Hindlimb muscle (tissue), 1 donor: Measurements from ENCODE around the gene STK39. TPM values are rescaled to one million over a fixed set of nuclear protein-coding genes. Genes with fewer than 3 reads are reported as not detected.

ENCODE experiments used
- DNase-seq: peaks from one replicate; pipeline ENCODE4 v3.0.0-alpha.2; 2013
- polyA plus RNA-seq: library from polyadenylated mRNA; unstranded; fragments of 120-200 nt; gene quantifications from one replicate; pipeline ENCODE4 v1.2.1, GENCODE V29; 2013; ENCODE audit not compliant: insufficient read length

The STK39 gene
- polyA plus RNA-seq, 1 donor, result 15.8 TPM

DNA sequence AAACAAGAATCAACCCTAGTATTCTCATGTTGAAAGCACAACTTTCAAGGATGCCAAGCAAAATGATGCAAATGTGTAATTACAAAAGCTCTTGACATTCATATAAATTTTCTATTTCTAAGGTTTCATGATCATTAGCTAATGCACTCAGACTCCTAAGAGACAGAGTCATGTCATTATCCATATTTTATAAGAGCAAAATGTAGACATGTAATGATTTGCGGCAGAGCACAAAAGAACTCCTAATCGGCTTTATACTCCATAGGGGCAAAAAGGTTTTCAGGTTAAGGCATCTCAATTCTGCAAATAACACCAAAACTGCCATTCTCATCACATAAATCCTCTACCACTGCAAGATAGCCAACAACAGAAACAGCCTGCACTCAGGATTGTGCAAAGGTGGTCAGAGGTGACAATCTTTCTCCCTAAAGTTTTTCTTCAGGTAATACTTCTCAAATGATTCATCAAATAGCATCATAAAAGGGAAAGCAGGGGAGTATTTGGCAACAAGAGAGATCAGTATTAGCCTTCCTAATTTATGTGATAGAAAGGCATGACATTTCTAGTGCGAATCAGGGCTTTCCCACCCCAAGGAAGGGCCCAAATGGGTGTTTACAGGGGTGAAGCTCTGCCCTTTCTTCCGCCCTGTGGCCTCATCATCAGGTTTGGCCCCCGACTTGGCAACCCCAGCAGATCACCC, 64.7 kb downstream of the STK39 start:
- no peak for DNase-seq

GRCh38 chr2:168181825-168182224, 65.6 kb downstream of the STK39 start:
- DNase-seq, result no peak

GRCh38 chr2:168180914-168181313, 66.5 kb downstream of the STK39 start:
- no peak for DNase-seq

DNA sequence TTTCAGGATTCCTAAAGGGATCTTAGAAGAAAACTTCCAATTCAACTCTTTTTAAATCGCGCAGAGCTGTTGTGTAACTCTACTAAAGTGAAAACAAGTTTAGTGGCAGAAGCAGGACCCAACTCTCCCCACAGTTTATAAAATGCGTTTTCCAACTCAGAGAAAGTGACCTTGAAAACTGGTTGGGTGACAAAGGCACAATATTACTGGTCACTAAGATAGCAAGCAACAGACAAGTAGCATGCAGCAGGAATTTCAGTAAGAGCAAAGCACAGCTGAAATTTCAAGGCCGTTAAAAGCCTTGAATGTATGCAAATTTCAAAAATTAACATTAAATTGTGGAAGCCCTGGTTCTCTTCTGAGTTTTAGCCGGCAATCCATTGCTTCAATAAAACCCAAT, 66.9 kb downstream of the STK39 start:
- DNase-seq, result no peak

GRCh38 chr2:168179592-168179991, 67.8 kb downstream of the STK39 start:
- no peak for DNase-seq

DNA sequence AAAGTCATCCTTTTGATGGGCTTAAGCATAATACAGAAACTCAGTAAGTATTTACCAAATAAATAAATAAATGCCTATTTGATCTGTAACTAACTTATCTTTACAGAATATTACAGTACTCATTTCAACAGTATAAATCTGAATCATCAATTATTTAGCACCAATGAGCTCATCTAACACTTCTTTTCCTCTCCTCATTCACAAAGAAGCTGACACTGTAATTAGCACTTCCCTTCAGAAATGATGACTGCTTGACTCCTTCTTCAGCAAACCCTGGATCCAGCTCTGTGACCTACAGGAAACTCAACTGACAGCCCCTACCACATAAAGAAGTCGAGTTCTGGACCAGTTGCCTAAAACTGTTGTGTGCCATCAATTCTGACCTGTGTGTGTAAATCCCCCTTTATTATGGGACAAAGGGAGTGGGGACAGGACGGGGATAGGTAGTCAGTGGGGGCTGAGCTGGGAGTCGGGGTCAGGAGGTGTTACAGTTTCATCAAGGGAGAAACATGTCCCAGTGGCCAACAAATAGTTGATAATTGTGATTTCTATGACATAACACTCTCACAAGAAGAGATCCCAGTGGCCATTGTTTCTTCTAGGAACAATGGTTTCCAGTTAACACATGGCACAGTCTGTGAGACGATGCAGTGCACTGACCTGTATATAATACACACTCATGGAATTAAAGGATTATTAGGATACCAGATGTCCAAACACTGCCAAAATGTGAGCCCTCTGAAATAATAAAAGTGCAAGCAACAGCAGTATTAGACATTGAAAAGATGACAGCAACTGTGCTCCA, 68.7 kb downstream of the STK39 start:
- DNase-seq, result no peak

DNA sequence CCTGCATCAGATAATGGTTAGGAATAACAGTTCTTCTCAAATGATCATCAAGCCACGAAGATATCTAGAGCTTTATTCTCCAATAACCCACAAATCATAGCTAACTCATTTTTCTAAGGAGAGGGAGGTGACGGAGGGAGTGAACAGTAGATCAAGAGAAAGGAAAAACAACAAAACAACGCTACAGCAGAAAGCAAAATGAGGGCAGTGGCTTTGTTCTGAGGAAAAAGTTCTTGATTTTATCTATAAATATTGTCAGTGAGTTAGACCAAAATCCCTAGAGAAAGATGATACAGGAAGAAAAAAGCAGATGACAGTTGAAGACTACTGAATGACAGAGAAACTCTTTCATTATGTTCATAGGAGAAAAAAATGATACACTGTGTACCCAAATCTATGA, 71.0 kb downstream of the STK39 start:
- DNase-seq, result no peak

DNA sequence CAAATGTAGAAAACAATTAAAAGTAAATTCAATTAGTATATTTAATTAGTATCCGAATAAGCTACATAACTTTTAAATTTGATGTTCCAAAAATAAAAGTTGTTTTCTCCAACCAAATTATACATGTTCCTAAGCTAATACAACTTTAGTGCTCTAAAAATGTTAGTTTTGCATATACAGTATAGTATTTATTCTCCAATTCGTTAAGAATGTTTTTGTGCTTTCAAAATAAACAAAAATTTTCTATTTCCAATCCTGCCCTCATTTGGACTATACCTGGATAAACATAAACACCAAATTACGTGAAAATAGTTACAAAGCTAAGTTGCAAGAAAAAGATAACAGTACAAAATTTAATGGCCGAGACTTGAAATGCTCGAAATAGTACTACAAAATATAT, 71.9 kb downstream of the STK39 start:
- DNase-seq, result no peak

- DNase-seq, result no peak
Measured at GRCh38 chr2:168174756-168175155, 72.6 kb downstream of the STK39 start.

DNA sequence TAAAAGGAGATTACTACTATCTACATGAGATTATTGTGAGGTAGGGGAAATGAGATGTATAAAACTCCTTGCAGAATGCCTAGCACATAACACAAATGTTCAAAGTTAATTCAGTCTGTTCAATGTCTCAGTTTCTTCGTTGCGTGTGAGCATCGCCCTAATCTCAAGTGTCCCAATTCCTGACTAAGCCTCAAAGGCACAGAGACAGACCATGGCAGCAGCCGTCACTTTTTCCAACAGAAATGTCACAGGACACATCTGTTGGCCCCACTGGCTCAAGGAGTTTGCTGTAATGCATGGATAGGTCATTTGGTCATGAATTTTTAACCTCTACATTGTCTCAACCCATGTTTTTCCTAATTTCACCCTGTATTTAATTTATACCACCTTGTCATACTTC, 75.3 kb downstream of the STK39 start:
- no peak for DNase-seq

DNA sequence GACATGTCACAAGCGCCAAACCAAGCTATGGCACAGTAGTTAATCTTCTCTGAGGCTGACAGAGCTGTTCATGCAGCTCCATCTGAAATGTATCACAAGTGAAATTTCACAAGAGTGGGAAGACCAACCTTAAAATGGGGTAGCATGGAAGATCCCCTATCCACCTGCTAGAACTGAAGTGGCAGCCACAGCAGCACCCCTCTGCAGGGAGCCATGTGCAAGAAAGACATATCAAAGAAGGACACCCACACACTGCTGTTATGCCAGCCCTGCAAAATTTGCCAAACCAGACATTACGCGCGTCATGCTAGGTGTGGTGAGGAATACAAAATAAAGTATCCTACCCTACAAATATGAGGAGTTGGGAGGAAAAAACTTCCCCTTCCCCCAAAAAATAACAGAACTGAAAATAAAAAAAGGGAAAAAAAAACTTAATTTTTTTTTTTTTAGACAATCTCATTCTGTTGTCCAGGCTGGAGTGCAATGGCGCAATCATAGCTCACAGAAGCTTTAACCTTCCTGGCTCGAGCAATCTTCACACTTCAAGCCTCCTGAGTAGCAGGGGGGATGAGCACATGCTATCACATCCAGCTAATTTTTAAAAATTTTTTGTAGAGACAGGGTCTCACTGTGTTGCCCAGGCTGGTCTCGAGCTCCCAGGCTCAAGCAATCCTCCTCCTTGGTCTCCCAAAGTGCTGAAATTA, 76.2 kb downstream of the STK39 start:
- no peak for DNase-seq

DNA sequence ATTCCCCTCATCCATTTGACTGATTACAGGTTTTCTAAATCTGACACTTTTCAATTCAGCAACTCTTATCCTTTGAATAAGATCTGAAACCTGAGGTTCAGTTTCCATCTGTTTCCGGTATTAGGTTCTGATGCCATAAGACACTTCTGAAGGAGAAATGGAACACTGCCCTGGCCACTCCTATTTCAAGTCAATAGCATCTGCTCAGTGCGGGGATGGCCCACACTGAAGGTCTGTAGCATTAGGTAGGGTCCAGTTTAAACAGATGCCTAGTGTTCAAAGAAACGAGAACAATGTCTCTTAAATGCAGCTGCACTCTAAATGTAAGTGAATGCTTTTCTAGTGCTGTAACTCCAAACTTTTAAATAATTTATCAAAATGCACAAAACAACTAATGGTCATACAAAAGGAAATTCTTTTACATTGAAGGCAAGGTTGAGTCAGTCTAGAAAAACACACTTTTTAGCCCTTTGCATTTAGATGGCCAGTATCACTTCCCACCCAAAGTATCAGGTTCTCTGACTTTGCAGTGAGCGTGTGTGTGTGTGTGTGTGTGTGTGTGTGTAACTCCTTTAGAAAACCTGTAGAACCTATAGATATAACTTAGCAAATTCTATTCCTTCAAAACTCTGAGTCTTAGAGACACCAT, 78.2 kb downstream of the STK39 start:
- no peak for DNase-seq

DNA sequence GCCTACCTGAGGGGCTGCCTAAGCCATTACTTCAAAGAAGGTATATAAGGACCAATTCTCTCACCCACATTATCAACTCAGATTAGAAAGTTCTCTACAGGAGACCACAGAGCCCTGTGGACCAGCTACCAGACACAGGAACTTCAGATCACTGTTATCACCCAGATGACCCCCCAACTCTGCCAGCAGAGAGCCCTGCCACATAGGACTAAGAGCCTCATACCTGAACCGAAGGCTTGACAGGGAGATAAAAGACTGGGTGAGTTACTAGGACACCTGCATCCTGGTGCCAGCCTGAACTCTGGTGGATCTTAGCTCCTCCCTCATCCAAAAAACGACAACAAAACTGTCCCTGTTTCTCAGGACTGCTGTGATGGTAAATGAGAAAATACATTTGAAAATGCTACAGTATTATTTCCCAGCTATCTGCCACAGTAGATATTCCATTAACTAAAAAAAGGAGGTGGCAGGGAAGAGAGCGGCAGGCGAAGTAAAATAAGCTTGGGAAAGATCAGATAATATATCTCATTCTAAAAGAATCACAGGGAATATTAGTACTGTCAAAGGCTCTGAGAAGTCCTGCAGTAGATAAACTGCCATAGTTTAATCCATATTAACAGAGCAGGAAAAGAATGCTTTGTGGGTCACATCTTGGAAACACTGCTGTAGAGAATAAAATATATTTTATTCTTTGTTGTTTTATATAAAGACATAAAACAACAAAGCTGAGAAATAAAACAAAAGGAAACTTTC, 79.7 kb downstream of the STK39 start:
- DNase-seq, result no peak

- no peak for DNase-seq
Measured at GRCh38 chr2:168166902-168167510, 80.4 kb downstream of the STK39 start.

- DNase-seq, result no peak
Measured at GRCh38 chr2:168165985-168166901, 81.2 kb downstream of the STK39 start.

GRCh38 chr2:168165397-168165796, 82.0 kb downstream of the STK39 start:
- DNase-seq, result peak; percentile 32

DNA sequence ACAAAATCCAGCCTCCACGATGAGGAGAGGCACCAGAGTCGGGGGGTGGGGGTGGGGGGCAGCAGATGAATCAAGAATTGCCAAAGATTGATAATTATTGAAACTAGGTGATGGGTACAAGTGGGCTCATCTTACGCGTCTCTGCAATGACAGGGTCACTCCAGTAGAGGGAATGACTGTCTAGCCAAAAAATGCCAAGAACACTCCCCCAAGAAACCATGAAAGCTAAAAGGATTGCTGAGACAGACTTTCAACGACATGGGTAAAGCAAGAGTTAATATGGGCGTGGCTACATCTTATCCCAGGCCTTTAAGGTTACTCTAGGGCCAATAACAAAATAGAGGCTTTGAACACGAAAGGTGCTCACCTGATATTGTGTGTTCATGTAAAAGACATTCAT, 86.5 kb downstream of the STK39 start:
- no peak for DNase-seq

DNA sequence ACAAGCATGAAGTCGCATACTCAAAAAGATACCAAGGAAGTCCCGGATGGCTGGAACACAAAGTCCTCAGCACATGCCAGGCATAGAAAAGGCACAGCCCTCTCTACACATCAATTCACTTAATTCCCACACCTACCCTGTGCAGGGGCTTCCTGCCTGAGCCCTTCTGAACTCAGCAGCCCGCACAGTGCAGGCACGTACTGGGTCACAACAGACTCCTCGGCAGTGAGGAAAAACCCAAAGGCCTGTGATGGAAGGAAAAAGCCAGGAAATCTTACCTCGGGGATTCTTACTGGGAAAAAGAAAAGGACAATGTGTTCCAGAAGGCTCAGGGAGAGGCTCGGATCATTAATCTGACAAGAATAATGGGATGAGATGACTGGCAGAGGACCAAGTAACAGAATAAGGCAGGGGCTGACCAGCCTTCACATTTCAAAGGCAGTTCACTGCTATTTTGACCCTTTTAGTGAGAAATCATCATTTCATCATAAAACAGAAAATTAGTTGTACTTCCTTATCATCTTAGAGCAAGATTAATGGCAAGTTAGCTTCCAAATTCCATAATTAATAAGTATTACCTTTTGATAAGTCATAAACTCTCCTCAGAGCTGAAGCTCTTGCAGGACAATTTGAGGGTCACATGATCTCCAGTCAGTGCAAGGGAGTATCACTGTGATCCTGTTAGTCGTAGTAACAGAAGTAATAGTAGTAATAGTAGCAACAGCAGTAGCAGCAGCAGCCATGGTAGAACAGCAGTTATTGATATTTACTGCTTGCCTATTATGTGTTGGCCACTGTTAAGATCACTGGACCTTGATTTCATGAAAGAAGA, 87.4 kb downstream of the STK39 start:
- DNase-seq, result no peak

DNA sequence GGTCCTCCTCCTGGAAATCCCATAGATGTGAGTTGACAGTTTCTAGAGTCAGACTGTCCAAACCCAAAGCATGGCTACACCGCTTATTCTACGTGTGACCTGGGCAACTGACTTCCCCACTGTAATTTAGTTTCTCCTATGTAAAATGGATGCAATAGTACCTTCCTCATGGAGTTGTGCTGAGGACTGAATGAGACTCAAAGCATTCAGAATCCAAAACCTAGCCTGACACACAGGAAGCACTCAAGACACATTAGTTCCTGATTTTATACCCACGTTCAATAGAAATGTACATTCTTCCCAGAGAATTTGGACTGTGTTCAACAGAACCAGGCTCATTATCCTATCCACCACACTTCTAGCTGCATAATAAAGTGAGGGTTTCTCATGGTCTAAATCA, 88.8 kb downstream of the STK39 start:
- no peak for DNase-seq

DNA sequence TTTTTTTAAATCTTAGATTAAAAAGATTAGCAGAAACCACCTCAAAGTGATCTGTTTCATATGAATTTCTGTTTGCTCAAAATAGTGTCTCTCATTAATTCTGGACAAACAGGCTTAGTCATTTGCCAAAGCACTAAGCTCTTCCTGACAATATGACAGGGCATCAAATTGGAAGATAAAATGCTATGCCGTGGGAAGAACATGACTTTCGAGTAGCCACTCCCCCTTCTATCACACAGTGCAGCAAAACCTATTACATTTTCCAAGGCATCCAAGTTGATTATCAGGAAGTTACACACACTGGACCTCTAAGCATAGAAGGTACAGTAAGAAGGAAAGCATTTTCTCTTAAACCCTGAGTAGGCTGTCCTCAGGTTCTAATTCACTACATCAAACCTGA, 89.5 kb downstream of the STK39 start:
- no peak for DNase-seq
